Effector memory CD4-positive, alpha-beta T cell (primary cell): Measurements from ENCODE around the gene AP1G1.

Experiments
- DNase-seq, 3 donors: peaks; one replicate each; pipeline ENCODE4 v3.0.0-alpha.2; 2020
- H3K27ac ChIP-seq: 2 replicates; pipeline ENCODE4 v1.7.0; 2013; ENCODE audit warnings: mild to moderate bottlenecking, low read length, moderate library complexity; ENCODE audit not compliant: insufficient read depth, poor library complexity, severe bottlenecking
- H3K27me3 ChIP-seq: replicated peaks from 2 replicates; pipeline ENCODE4 v1.7.0; 2013; ENCODE audit warnings: mild to moderate bottlenecking, low read length; ENCODE audit not compliant: insufficient read depth, control insufficient read depth, poor library complexity, severe bottlenecking
- H3K36me3 ChIP-seq: 2 replicates; pipeline ENCODE4 v1.7.0; 2013; ENCODE audit warnings: mild to moderate bottlenecking, low read length, moderate library complexity; ENCODE audit not compliant: control insufficient read depth, insufficient read depth
- H3K4me1 ChIP-seq: 2 replicates; pipeline ENCODE4 v1.7.0; 2013; ENCODE audit warnings: low read length, mild to moderate bottlenecking; ENCODE audit not compliant: control insufficient read depth, insufficient read depth, poor library complexity, severe bottlenecking
- H3K4me3 ChIP-seq: 2 replicates; pipeline ENCODE4 v1.7.0; 2013; ENCODE audit warnings: low read length, low read depth, mild to moderate bottlenecking; ENCODE audit not compliant: insufficient read depth, poor library complexity, severe bottlenecking
- H3K9me3 ChIP-seq: 2 replicates; pipeline ENCODE4 v1.7.0; 2013; ENCODE audit warnings: mild to moderate bottlenecking, low read length, moderate library complexity; ENCODE audit not compliant: control insufficient read depth

Gene AP1G1

DNA sequence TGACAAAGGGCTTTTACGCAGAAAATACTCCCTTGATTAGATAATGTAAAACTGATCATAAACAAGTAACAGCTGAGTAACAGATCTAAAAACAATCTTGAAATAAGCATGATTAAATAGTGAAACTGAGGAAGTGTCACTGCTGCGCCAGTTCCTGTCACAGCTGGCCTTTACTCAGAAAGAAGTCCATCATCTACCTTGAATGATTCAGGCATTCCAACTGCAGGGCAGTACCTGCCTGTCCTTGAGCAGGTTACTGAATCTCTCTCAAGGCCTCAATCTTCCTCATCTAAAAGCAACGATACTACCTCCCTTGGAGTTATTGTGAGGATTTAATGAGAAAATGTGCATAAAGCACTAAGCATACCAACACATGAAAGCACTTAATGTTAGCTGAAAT, 96.8 kb downstream of the AP1G1 start:
- DNase-seq: no peak
- no peaks in the 10 kb centered on the region for H3K27me3 ChIP-seq
- no peaks in the 10 kb centered on the region for H3K4me1 ChIP-seq
- peaks cover 6% of the 10 kb centered on the region for H3K36me3 ChIP-seq
- H3K27ac ChIP-seq: no peak overlapping the region
- no peaks in the 10 kb centered on the region for H3K9me3 ChIP-seq
- no peak overlapping the region for H3K4me3 ChIP-seq

DNA sequence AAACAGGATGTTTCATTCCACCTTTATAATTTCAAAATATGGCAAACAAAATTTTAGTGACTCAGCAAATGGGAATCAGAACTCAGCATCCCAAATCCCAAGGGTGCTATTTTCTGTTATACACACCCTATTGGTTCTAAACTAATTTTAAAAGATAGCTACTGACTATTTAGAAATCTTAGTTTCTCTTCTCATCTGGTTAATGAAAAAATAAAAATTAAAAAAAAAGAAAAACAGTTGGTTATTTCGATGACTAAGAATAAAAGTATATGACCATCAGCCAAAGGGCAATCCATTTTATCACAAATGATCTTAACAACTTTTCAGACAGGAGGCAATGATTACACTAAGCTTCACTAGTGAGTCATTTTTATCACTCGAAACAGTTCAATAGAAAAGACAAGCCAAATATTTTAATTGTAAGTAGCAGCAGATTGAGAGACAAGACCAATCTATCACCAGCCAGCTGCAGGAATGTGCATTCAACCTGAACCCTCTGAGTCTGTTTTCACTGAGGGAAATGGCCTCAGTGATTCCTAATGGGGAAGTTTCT, 99.3 kb downstream of the AP1G1 start:
- Histone ChIP-seq H3K4me3 (no peak overlapping the region), H3K27me3 (no peaks in the 10 kb centered on the region), H3K27ac (no peak overlapping the region), H3K36me3 (peaks cover 4% of the 10 kb centered on the region), H3K4me1 (no peaks in the 10 kb centered on the region), H3K9me3 (no peaks in the 10 kb centered on the region)
- no peak for DNase-seq

GRCh38 chr16:71708696-71709095, 99.9 kb downstream of the AP1G1 start:
- no peak overlapping the region for H3K4me3 ChIP-seq
- no peaks in the 10 kb centered on the region for H3K27me3 ChIP-seq
- H3K4me1 ChIP-seq: no peaks in the 10 kb centered on the region
- no peak overlapping the region for H3K27ac ChIP-seq
- no peak for DNase-seq
- no peaks in the 10 kb centered on the region for H3K36me3 ChIP-seq
- no peaks in the 10 kb centered on the region for H3K9me3 ChIP-seq

DNA sequence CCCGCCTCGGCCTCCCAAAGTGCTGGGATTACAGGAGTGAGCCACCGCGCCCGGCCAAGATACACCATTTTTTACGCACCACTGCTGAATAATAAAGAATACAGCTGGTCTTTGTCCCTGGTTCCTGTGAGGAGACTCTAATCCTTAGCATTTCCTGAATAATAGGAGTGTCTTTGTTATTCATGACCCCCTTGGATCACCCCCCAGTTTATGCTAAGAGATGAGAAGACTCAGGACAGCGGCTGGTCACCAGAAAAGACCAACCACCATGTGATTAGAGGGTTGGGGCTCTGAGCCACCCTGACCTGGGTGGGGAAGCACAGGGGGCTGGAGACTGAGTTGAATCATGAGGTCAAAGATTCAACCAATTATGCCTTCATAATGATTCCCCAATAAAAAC, 101.4 kb downstream of the AP1G1 start:
- Histone ChIP-seq H3K4me1 (no peaks in the 10 kb centered on the region), H3K9me3 (no peaks in the 10 kb centered on the region), H3K27ac (no peak overlapping the region), H3K4me3 (no peak overlapping the region), H3K36me3 (no peaks in the 10 kb centered on the region), H3K27me3 (no peaks in the 10 kb centered on the region)
- DNase-seq: no peak

GRCh38 chr16:71706046-71706445, 102.6 kb downstream of the AP1G1 start:
- Histone ChIP-seq H3K4me1 (no peaks in the 10 kb centered on the region), H3K36me3 (no peaks in the 10 kb centered on the region), H3K4me3 (no peak overlapping the region), H3K27ac (no peak overlapping the region), H3K9me3 (no peaks in the 10 kb centered on the region), H3K27me3 (no peaks in the 10 kb centered on the region)
- DNase-seq: no peak

GRCh38 chr16:71703333-71703732, 105.3 kb downstream of the AP1G1 start:
- H3K9me3 ChIP-seq: no peaks in the 10 kb centered on the region
- no peaks in the 10 kb centered on the region for H3K4me1 ChIP-seq
- DNase-seq: no peak
- no peaks in the 10 kb centered on the region for H3K27me3 ChIP-seq
- H3K36me3 ChIP-seq: peaks cover 3% of the 10 kb centered on the region
- no peak overlapping the region for H3K4me3 ChIP-seq
- no peak overlapping the region for H3K27ac ChIP-seq

DNA sequence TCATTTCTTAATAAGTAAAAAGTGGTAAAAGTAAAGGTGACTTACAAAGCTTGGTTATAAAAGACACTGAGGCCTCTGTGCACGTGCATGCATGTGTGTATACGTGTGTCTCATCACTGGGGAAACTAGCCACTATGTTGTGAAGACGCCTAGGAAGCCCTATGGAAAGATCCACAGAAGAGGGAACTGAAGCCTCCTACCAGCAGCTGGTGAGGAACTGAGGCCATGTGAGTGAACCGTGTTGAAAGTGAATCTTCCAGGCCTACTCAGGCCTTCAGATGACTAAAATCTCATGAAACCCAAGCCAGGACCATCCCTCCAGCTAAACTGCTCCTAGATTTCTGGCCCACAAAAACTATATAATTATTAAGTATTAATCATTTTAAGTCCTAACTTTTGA, 107.8 kb downstream of the AP1G1 start:
- Histone ChIP-seq H3K36me3 (peaks cover 3% of the 10 kb centered on the region), H3K4me3 (no peak overlapping the region), H3K27me3 (no peaks in the 10 kb centered on the region), H3K27ac (no peak overlapping the region), H3K4me1 (no peaks in the 10 kb centered on the region), H3K9me3 (no peaks in the 10 kb centered on the region)
- DNase-seq: no peak

DNA sequence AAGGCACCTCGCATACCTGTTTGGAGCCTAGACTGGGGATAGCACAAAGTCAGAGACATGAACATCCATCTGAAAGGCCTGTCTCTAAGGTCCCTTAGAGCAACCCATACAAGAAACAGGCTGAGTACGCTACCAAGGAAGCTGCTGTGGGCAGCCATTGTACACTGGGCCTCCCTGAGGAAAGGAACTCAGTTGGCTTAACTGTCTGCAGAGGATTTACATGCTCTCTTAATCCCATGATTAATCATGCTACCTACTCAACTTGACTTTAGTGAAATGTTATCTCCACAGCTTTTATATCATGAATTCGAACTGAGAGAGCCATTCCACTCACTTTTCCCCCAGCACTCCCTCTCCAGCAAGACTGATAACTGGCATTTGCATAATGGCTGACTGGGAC, 110.1 kb downstream of the AP1G1 start:
- peaks cover 3% of the 10 kb centered on the region for H3K36me3 ChIP-seq
- no peaks in the 10 kb centered on the region for H3K4me1 ChIP-seq
- H3K27ac ChIP-seq: no peak overlapping the region
- H3K9me3 ChIP-seq: no peaks in the 10 kb centered on the region
- DNase-seq: no peak
- no peak overlapping the region for H3K4me3 ChIP-seq
- H3K27me3 ChIP-seq: no peaks in the 10 kb centered on the region

- Histone ChIP-seq H3K4me1 (no peaks in the 10 kb centered on the region), H3K27ac (no peak overlapping the region), H3K27me3 (no peaks in the 10 kb centered on the region), H3K36me3 (peaks cover 8% of the 10 kb centered on the region), H3K9me3 (no peaks in the 10 kb centered on the region), H3K4me3 (no peak overlapping the region)
- no peak for DNase-seq
These were observed 115.5 kb downstream of the AP1G1 start for GRCh38 chr16:71693164-71693563.

DNA sequence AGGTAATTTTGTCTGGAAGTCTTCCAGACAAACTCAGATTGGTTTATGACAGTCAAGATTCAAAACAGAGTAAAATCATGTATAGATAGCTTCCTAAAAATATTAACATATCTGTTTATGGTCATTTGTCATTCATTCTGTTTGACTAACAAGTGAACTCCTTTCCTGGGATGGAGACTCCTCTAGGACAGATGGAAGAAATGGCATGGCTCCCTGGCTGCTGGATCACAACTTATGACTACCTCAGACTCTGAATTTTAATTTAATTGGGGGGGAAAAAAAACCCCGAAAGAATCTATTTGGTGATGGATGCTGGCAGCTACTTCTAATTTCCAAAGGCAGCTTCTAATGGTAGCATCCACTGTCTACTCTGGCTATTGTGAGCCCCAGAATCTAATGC, 118.7 kb downstream of the AP1G1 start:
- DNase-seq: no peak
- H3K36me3 ChIP-seq: peaks cover 16% of the 10 kb centered on the region

DNA sequence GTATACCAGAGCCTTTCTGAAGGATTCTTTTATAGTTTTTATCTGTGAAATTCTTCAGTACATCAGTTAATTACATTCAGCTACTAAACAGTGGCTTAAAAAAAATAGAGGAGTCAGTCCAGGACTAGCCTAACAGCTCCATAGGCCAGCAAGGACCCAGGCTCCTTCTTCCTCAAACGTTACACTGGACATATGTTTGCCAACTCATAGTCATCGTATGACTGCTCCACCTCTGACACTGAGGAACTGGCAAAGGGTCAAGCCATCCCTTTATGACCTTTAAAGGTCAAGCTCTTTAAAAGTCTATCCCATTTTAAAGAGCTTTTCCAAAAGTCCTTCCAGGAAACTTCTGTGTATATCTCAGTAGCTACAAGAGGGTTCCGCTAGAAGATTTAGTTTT, 120.8 kb downstream of the AP1G1 start:
- no peaks in the 10 kb centered on the region for H3K4me1 ChIP-seq
- peaks cover 19% of the 10 kb centered on the region for H3K36me3 ChIP-seq
- DNase-seq: no peak
- H3K27me3 ChIP-seq: no peaks in the 10 kb centered on the region
- no peak overlapping the region for H3K4me3 ChIP-seq
- no peak overlapping the region for H3K27ac ChIP-seq
- no peaks in the 10 kb centered on the region for H3K9me3 ChIP-seq

More for the DNA sequence above, 118.7 kb downstream of the AP1G1 start:
- Histone ChIP-seq H3K4me1 (no peaks in the 10 kb centered on the region), H3K27ac (no peak overlapping the region), H3K4me3 (no peak overlapping the region), H3K9me3 (no peaks in the 10 kb centered on the region), H3K27me3 (no peaks in the 10 kb centered on the region)
